Measurements from ENCODE around the gene GHRHR. TPM values are rescaled to one million over a fixed set of nuclear protein-coding genes. Genes with fewer than 3 reads are reported as not detected.

GHRHR gene
- total RNA-seq, 1 experiment from 2014 or later: not detected

GRCh38 chr7:30970074-30970473 is 6.3 kb downstream of the GHRHR start:
- intact Hi-C loops (cut with micrococcal nuclease; ENCODE audit: unreplicated experiment): no loop called here
- ChIA-PET CTCF (no interaction called here), POLR2A (ENCODE audit: unreplicated experiment) (no interaction called here)
- H2AFZ ChIP-seq: no peak overlapping the region
- no peaks in the 10 kb centered on the region for H4K20me1 ChIP-seq (ENCODE audit: insufficient read depth)
- no peaks in the 10 kb centered on the region for H3F3A ChIP-seq (ENCODE audit: insufficient read depth, low read depth)
- H3K27me3 ChIP-seq (ENCODE audit: insufficient read depth, low read depth): peaks cover 51% of the 10 kb centered on the region
- H3K9me2 ChIP-seq (ENCODE audit: insufficient read depth): no peaks in the 10 kb centered on the region
- no peak for TF ChIP-seq CTCF (conservative IDR thresholded peaks at IDR 0.05)
- TF ChIP-seq EZH2 (IDR thresholded peaks at IDR 0.05; ENCODE audit: low read depth): no peak
- H3K36me3 ChIP-seq (ENCODE audit: low read depth): no peaks in the 10 kb centered on the region
- DNase-seq: no peak
- H3K4me1 ChIP-seq (replicated peaks; ENCODE audit: insufficient read depth): no peaks in the 10 kb centered on the region
- no TSS peak for BruUV-seq (replicated peaks)
- no peak overlapping the region for H3K4me3 ChIP-seq
- H3K27ac ChIP-seq: no peak overlapping the region
- H3K9me3 ChIP-seq (ENCODE audit: insufficient read depth, low read depth): no peaks in the 10 kb centered on the region
- no peak overlapping the region for H3K4me2 ChIP-seq
- no peaks in the 10 kb centered on the region for H3K79me2 ChIP-seq (ENCODE audit: low read depth)

- CTCF ChIA-PET: interaction anchor here (1.2 kb wide), 1 partner anchor 13 kb away, joined by 4 read pairs; no protein-coding TSS in a partner anchor
- intact Hi-C loops (cut with micrococcal nuclease; ENCODE audit: unreplicated experiment): no loop called here
- peaks cover 45% of the 10 kb centered on the region; the same call in 1 of the 2 replicates for H3K27me3 ChIP-seq (ENCODE audit: insufficient read depth, low read depth)
- TF ChIP-seq CTCF (conservative IDR thresholded peaks at IDR 0.05): no peak
- no peak for TF ChIP-seq EZH2 (IDR thresholded peaks at IDR 0.05; ENCODE audit: low read depth)
- POLR2A ChIA-PET (ENCODE audit: unreplicated experiment): no interaction called here
- H4K20me1 ChIP-seq (ENCODE audit: insufficient read depth): no peaks in the 10 kb centered on the region
- no peak overlapping the region for H3K4me2 ChIP-seq
- H3K4me3 ChIP-seq: no peak overlapping the region
- no peak overlapping the region for H2AFZ ChIP-seq
- H3K27ac ChIP-seq: no peak overlapping the region
- no peaks in the 10 kb centered on the region for H3K9me2 ChIP-seq (ENCODE audit: insufficient read depth)
- H3K36me3 ChIP-seq (ENCODE audit: low read depth): no peaks in the 10 kb centered on the region
- no peaks in the 10 kb centered on the region for H3K9me3 ChIP-seq (ENCODE audit: insufficient read depth, low read depth)
- H3K4me1 ChIP-seq (replicated peaks; ENCODE audit: insufficient read depth): no peaks in the 10 kb centered on the region
- DNase-seq: no peak
- H3K79me2 ChIP-seq (ENCODE audit: low read depth): no peaks in the 10 kb centered on the region
- H3F3A ChIP-seq (ENCODE audit: insufficient read depth, low read depth): no peaks in the 10 kb centered on the region
- no TSS peak for BruUV-seq (replicated peaks)
These were observed 6.9 kb downstream of the GHRHR start for GRCh38 chr7:30970594-30971094.

DNA sequence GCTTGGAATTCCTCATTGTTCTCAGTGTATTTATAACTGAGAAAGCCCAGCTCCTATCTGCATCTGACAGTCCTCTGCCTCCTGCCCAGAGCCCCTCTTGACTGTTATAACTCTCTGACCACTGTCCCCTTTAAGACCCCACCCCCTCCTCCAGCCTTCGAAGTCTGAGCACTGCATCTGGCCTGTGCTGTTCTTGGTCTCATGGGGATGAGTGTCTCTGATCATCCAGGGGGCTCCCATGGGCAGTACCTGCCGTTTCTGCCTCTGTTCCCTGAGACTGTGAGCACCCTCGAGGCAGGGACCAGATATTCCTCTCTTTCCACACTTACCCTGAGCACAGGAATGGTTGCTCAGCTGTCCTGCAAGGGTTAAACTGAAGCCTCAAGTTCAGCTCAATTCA is 7.7 kb downstream of the GHRHR start:
- H3K79me2 ChIP-seq (ENCODE audit: low read depth): no peaks in the 10 kb centered on the region
- CTCF ChIA-PET: interaction anchor here (1.2 kb wide), 1 partner anchor 12 kb away, joined by 4 read pairs; no protein-coding TSS in a partner anchor
- H2AFZ ChIP-seq: no peak overlapping the region
- no peaks in the 10 kb centered on the region for H3F3A ChIP-seq (ENCODE audit: insufficient read depth, low read depth)
- POLR2A ChIA-PET (ENCODE audit: unreplicated experiment): no interaction called here
- no peak overlapping the region for H3K4me3 ChIP-seq
- no peaks in the 10 kb centered on the region for H3K9me2 ChIP-seq (ENCODE audit: insufficient read depth)
- H3K27ac ChIP-seq: no peak overlapping the region
- intact Hi-C loops (cut with micrococcal nuclease; ENCODE audit: unreplicated experiment): no loop called here
- BruUV-seq (replicated peaks): no TSS peak
- TF ChIP-seq EZH2 (IDR thresholded peaks at IDR 0.05; ENCODE audit: low read depth): no peak
- TF ChIP-seq CTCF (conservative IDR thresholded peaks at IDR 0.05): no peak
- no peak overlapping the region for H3K4me2 ChIP-seq
- peaks cover 43% of the 10 kb centered on the region; the same call in 1 of the 2 replicates for H3K27me3 ChIP-seq (ENCODE audit: insufficient read depth, low read depth)
- H3K9me3 ChIP-seq (ENCODE audit: insufficient read depth, low read depth): no peaks in the 10 kb centered on the region
- H4K20me1 ChIP-seq (ENCODE audit: insufficient read depth): no peaks in the 10 kb centered on the region
- H3K4me1 ChIP-seq (replicated peaks; ENCODE audit: insufficient read depth): no peaks in the 10 kb centered on the region
- no peak for DNase-seq
- H3K36me3 ChIP-seq (ENCODE audit: low read depth): no peaks in the 10 kb centered on the region

Measured in PC-9 (cell line).